GM19099 (cell line): ENCODE results near the gene PRKCA.

Experiments used
- POLR2A ChIP-seq: IDR thresholded peaks from 3 replicates; pipeline ENCODE4 v1.6.1; 2011; ENCODE audit warnings: low read depth; ENCODE audit not compliant: insufficient read length; ENCODE audit errors: extremely low read depth

PRKCA gene

DNA sequence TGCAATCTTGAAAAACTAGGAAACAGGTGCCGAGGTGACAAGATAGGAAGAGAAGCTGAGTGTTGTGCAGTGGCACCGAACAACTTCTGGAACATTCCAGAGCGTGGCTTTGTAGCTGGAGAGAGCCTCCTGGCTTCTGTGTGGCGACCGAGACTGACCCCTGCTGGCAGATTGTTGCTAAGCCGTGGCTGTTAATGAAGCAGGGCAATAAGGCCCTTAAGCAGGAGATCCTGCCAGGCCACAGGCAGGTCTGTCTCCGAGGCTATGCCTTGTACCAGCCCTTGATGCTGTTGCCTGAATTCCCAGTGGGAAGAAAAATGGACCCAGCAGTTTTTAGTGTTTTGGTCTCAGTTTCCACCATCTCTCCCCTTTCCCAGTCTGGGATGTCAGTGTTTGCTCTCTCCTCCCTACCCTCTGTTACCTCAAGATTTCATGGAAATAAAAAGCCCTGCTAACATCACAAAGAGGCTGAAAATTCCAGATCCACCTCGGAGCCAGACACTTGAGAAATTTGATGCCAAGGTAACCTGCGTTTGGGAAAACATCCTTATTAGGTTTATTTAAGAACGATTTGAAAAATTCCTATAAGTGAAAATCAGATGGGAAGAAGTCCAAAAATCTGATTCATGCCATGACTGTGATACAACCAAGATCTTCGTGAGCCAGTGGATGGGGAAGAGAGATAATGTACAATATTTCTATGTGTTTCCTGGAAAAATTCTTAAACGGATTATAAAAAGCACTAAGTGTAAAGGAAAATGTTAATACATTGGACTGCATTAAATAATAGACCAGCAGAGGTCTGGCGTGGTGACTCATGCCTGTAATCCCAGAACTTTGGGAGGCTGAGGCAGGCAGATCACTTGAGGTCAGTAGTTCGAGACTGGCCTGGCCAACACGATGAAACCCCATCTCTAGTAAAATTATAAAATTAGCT lies 265.1 kb downstream of the PRKCA start:
- no peak for TF ChIP-seq POLR2A

DNA sequence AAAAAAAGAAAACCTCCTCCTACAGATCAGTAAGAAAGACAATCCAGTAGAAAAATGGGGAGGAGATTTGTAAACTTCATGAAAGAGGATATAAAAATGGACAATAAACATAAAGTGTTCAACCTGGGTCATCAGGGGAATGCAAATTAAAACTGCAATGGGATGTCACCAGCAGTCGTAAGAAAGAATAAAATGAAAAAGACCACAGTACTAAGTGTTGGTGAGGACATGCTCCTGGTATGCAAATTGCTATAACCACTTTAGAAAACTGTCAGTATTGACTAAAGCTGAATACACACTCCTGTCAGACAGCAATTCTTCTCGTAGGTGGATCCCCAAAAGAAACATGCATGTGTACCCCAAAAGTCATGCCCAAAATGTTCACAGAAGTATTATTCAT lies 267.2 kb downstream of the PRKCA start:
- TF ChIP-seq POLR2A, result no peak

DNA sequence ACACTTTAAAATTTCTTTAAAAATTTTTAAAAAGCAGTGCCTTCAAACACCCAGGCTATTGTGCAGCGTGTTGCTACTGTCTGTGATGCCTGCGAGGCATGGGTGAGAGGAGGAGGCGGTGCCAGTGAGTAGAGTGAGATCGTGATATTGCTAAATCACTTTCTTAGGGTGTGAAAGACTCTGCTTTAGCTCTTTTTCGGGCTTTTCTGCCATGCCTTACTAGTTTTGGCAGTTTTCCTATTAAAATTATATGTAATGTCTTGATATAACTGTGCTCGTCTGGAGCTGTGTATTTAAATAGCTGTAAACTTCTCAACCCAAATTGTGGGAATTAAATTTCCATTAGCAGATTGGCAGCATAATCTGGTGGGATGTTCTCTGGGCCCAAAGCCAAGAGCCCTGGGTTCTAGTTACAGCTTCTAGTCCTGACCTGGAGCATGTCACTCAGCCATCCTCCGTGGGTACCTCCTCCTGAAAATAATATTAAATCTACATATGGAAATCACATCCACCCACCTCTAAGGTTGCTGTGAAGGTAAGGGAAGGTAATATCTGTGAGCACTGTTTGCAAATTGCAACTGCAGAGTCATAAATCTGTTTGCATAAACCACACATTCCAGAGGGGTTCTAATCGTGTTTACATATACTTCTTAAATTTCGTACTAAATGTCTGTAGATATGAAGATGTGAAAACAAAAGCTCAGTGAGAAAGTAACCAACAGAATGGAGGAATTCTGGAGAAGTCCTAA lies 268.2 kb downstream of the PRKCA start:
- TF ChIP-seq POLR2A, result no peak

DNA sequence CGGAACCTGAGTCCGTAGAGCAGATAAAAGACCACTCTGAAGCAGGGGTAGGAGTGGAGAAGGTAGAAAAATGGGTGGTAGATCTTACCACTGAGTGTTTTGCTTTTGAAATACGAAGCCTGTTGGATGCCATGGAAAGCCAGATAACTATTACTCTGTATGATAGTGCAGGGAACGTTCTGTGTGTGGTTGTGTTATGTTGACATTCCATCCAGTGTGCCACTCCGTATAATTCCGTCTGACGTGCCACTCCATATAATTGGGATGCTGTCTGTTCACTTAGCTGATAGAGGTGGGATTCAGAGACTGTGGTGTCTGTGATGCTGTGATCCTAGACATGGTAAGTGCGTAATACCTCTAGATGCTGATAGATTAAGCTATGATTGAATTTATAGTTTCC lies 269.3 kb downstream of the PRKCA start:
- no peak for TF ChIP-seq POLR2A

DNA sequence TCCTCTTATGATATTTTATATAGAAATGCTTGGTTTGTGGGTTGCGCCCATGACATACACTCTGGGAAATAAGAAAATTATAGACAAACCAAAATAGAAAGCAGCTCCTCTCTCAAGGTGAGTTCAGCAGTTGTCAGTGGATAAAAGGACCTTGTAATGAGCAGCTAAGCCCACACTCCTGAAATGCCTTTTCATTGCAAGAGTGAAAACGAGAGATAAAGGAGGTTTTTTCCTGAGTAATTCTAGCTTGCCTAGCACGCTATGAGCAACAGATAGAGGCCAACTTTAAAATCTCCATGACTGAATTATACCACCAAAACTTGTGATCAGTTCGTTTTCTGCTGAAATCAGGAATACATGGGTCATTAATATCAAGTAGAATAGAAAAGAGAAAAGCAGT lies 270.7 kb downstream of the PRKCA start:
- no peak for TF ChIP-seq POLR2A

DNA sequence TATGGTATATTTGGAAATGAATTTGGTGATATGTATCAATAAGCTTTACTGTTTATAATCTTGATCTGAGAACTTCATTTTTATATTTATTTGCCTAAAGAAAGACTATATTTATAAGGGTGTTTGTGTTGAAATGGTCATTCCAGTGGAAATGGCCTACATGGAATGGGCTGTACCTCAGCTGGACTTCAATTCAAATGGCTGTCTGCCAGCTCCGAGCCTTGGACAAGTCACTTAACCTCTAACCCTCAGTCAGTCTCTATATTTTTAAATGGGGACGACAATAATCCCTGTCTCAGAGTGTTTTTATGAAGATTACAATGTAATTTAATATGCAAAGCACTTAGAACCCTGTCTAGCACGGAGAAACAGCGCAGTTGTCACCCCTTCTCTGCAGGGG lies 271.7 kb downstream of the PRKCA start:
- no peak for TF ChIP-seq POLR2A

DNA sequence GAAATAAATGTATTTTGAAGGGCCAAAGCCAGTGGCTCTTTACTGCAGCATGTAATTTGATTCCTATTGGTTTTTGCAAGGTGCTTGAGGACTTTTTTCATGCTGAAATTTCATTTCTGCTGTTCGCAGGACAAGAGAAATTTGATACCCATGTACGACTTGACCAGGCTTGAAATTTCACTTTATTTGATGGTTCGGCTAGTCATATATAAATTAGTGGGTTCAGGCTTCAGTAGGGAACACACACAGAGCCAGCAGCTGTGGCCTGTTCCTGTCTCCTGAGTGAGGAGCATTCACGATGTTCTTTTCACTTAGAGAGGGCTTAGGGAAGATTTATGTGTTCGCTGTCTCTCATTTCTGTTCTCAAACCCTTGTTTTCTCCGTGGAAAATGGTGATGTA lies 274.1 kb downstream of the PRKCA start:
- TF ChIP-seq POLR2A, result no peak

DNA sequence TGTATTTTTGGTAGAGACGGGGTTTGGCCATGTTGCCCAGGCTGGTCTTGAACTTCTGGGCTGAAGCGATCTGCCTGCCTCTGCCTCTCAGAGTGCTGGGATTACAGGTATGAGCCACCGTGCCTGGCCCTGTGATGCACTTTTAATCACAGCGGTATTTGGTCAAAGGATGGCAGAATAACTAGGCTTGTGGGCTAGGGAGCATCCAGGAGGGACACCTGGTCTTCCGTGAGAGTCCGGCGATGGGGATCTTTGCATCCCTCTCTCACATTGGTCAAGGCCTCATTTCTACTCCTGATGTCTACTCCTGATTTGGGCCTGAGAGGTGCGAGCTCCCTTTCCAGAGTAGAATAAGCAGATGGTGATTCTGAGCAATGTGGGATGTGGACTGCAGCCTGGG lies 274.6 kb downstream of the PRKCA start:
- no peak for TF ChIP-seq POLR2A

DNA sequence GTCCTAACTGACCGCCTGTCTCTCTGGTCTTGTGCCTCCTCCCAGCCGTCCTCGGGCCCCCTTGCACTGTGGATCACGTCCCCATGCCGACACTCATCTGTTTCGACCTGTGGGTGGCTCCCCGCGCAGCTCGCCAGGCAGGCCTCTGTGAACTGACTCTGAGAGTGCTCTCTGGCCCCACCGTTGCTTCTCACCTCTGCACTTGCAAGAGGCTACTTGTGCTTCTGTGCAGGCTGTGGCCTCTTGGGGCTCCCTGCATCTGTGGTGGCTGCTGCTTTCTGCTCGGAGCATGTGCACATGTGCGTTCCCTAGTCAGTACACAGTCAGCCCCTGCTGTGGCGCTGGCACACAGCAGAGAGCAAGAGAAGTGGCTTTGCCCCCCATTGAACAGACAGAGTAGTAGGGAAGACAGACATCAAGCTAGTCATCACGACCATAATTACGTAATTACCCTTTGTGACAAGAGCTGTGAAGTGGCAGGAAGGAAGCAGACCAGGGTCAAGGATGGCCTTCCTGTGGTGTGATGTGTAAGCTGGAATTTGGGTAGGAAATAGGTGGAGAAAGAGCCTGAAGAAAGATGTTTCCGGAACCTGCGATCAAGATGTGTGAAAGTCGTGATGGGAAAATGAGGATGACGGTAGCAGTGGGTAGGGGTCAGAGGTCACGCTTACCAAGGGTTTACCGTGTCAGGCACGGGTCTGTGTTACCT lies 276.5 kb downstream of the PRKCA start:
- TF ChIP-seq POLR2A, result no peak

DNA sequence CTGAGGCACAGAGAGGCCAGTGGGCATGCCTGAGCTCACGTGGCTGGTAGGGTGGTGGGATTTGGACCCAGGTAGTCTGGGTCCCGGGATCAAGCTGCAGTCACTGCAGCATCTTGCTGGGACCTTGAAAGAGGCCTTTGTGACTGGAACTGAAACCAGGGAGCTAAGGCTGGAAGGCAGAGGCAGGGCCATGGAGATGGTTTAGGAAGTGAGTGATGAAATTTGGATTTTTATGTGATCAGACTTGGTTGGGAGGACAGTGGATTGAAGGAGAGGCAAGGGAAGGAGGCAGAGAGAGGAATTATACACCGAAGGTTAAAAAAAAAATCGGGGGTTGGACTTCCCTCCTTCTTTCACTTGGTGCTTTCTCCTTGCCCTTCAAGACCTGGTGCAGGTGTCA lies 277.1 kb downstream of the PRKCA start:
- TF ChIP-seq POLR2A, result no peak

DNA sequence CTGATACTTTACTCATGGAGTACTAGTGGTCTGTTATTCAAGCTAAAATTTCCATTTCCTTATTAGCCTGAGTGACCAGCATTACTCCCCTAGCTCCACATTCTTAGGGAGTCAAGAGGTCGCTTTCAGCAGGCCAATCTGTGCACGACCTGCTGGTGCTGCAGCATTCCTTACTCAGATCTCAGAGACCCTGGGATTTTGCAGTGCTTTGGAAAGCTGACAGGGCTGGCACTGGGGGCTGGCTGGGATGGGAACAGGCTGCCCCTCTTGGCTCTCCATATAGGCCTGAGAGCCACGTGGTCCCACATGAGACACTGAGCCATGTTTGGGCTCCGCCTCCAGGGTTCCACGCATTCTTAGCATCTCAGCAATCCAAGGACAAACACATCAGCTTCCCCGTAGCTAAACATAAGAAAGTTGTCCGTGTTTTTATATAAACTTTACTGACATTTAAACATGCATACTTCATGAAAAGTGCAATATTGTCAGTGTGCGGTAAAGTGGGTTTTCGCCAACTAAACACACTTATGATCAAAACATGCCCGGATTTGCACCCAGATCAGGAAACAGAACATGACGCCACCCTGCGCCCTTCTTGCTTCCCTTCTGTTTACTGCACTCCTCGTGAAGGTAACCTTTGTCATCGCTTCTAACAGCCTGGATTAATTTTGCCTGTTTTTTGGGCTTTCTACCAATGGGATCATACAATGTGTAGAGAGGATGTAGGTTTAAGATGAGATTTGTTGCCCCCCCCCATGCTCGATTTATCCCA lies 278.0 kb downstream of the PRKCA start:
- TF ChIP-seq POLR2A, result no peak

DNA sequence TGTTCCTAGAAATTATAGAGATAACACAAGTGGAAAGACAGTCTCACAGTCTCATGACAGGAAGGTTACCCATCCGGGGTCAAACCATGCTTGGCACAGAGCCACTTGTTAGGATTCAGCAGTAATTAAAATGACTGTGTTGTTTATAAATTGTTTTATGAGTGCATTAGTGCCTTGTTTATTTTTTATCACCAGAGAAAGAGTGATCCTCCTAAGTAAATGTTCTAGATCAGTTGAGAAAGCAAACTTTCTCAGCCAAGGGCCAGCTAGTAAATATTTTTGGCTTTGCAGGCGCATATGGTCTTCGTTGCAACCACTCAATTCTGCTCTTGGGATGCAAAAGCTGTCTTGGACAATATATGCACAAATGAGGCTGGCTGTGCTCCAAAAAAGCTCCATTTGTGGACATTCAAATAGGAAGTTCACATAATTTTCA lies 278.6 kb downstream of the PRKCA start:
- no peak for TF ChIP-seq POLR2A

DNA sequence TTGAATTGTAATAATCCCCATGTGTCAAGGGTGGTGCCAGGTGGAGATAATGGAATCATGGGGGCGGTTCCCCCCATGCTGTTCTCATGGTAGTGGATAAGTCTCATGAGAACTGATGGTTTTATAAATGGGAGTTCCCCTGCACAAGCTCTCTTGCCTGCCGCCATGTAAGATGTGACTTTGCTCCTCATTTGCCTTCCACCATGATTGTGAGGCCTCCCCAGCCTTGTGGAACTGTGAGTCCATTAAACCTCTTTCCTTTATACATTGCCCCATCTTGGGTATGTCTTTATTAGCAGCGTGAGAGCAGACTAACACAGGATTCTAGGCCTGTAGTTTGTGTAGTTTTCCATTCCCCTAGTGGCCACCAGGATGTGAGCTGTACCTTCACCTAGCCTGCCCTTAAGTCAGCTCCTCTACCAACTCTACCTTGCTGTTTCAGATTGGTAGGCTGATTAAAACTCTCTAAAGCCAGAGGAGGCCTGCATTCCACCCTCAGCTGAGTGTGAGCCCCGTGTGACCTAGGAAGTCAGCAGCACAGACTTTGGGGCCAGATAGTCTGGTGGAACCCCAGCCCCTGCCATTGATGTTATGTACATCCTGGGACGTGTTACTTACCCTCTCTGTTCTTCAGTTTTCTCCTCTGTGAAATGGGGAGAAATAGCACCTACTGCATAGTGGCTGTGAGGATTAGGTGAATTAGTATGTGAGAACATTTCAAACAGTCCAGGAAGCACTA lies 280.1 kb downstream of the PRKCA start:
- no peak for TF ChIP-seq POLR2A
